Measurements from ENCODE around the gene RBPJL. TPM values are rescaled to one million over a fixed set of nuclear protein-coding genes. Genes with fewer than 3 reads are reported as not detected.

Gene RBPJL
- total RNA-seq, 4 donors from 2014 or later, result not detected

DNA sequence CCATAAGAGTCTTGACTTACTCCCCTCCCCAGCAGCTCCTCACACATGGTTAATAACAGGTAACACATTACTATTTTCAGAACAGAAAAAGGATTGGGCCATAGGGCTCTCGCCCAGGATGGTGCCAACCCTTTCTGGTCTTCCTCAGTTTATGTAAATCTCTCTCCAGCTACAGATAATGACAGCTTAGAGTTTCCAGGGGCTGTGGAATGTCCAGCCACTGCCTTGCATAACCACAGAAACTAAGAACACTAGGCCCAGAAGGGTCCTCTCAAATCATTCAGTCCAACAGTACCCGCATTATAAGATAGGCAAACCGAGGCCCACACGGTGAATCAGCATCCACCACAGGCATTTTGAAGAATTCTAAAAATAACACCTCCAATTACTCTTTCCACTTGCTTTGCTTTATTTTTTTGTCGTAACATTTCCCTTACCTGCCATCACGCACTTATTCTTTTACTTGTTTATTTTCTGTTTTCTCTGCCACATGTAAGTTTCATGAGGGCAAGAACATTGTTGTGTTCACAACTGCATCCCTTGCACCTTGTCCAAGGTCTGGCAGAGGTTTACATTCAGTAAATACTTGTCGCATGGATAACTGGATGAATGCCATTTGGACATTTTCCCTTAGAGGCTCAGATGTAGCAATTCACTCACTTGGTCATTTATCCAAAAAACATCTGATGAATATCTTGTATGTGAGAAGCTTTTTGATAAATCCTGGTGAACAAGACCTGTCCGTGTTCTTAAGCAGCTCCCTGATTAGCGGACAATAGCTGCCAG lies 48.0 kb downstream of the RBPJL start:
- Histone ChIP-seq H3K9me3 (no peaks in the 10 kb centered on the region), H3K27ac (peak overlapping the region; percentile 70 to 94 (median 84)), H3K36me3 (no peaks in the 10 kb centered on the region), H3K4me1 (peaks cover 6 to 56% (median 9%) of the 10 kb centered on the region in 3 donors), H3K27me3 (no peaks in the 10 kb centered on the region), H3K4me3 (no peak overlapping the region)
- no peak for TF ChIP-seq EP300 (IDR thresholded peaks at IDR 0.05)
- TF ChIP-seq, protein P1, sequence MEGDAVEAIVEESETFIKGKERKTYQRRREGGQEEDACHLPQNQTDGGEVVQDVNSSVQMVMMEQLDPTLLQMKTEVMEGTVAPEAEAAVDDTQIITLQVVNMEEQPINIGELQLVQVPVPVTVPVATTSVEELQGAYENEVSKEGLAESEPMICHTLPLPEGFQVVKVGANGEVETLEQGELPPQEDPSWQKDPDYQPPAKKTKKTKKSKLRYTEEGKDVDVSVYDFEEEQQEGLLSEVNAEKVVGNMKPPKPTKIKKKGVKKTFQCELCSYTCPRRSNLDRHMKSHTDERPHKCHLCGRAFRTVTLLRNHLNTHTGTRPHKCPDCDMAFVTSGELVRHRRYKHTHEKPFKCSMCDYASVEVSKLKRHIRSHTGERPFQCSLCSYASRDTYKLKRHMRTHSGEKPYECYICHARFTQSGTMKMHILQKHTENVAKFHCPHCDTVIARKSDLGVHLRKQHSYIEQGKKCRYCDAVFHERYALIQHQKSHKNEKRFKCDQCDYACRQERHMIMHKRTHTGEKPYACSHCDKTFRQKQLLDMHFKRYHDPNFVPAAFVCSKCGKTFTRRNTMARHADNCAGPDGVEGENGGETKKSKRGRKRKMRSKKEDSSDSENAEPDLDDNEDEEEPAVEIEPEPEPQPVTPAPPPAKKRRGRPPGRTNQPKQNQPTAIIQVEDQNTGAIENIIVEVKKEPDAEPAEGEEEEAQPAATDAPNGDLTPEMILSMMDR (IDR thresholded peaks at IDR 0.05), result no peak
- TF ChIP-seq POLR2A (IDR thresholded peaks at IDR 0.05), result no peak
- no peak for TF ChIP-seq POLR2AphosphoS5 (IDR thresholded peaks at IDR 0.05)
- ATAC-seq, result no peak
- 41 to 45% methylated on average over 8 to 9 of the region's 9 CpGs for whole genome bisulfite sequencing, 2 donors (ENCODE audit: low coverage in 1 of 2)

GRCh38 chr20:45355209-45356084 lies 48.8 kb downstream of the RBPJL start:
- ATAC-seq, result no peak
- Histone ChIP-seq H3K27me3 (no peaks in the 10 kb centered on the region), H3K9me3 (no peaks in the 10 kb centered on the region), H3K4me3 (no peak overlapping the region), H3K27ac (peak overlapping the region; percentile 70 to 94 (median 84)), H3K4me1 (peaks cover 6 to 64% (median 9%) of the 10 kb centered on the region in 3 donors), H3K36me3 (no peaks in the 10 kb centered on the region)
- WGBS, 2 donors (ENCODE audit: low coverage in 1 of 2), result 56 to 71% methylated on average over 4 to 5 of the region's 5 CpGs
- TF ChIP-seq EP300 (IDR thresholded peaks at IDR 0.05) (no peak), POLR2A (IDR thresholded peaks at IDR 0.05) (no peak), POLR2AphosphoS5 (IDR thresholded peaks at IDR 0.05) (peak; percentile 75)
- TF ChIP-seq, protein P1 (IDR thresholded peaks at IDR 0.05), result no peak

DNA sequence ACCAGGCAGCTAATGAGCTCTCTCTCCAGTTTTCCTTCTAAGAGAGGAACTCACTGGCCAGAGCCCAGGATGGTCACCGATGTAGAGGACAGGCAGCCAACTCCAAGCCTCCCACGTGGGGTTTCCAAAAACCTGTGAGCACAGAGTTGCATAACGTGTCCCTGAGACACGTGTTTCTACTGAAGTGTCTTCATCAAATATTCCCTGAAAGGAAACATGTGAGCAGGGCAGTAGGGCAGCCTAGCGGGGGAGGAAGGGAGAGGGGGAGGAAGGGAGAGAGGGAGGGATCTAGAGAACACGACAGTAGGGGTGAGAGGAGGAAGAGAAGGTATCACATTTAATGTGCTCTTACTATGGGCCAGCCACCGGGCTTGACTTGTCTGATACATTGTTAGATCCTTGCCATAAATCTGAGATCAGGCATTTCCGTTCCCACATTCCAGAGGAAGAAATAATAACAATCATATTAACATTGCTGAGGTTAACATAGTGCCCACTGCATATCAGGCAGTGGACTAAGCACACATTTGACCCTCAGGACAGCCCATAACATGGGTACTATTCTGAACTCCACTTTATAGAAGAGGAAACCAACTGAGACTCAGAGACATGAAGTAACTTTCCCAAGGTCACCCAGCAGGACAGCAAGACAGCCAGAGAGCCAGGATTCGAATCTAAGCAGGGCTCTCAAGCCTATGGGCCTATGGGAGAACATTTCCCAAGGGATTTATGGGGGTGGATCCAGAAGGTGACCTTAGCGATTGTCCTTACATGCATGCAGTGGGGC lies 51.8 kb downstream of the RBPJL start:
- H3K4me3 ChIP-seq, result no peak overlapping the region
- 21 to 30% methylated on average over 9 of the region's 10 CpGs for WGBS, 2 donors (ENCODE audit: low coverage in 1 of 2)

DNA sequence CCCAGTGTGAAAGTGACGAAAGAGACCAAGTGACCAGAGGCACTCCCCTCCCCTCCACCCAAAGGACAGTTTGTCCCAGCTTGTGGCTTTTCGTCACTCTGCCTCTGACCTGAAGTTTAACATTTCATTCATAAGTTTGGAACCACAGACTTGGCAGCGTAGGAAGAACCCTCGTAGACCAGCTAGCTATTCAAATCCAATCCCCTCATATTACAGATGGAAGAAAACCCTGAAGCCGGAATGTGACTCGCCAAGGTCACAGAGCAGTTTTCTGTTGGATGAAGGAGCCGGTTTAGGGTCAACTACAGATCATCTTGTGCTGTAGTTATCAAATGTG lies 52.4 kb downstream of the RBPJL start:
- Histone ChIP-seq H3K27ac (peak overlapping the region; percentile 86 to 95 (median 90)), H3K27me3 (no peaks in the 10 kb centered on the region), H3K9me3 (no peaks in the 10 kb centered on the region), H3K36me3 (no peaks in the 10 kb centered on the region), H3K4me1 (peaks cover 9 to 76% (median 13%) of the 10 kb centered on the region in 3 donors), H3K4me3 (no peak overlapping the region)
- 33 to 68% methylated on average over 4 to 7 of the region's 7 CpGs for WGBS, 2 donors (ENCODE audit: low coverage in 1 of 2)
- TF ChIP-seq, protein P1 (IDR thresholded peaks at IDR 0.05), result no peak
- TF ChIP-seq EP300 (IDR thresholded peaks at IDR 0.05), result peak; percentile 39
- no peak for TF ChIP-seq POLR2A (IDR thresholded peaks at IDR 0.05)
- TF ChIP-seq POLR2AphosphoS5 (IDR thresholded peaks at IDR 0.05), result peak; percentile 57
- no peak for ATAC-seq

More for the DNA sequence above, 51.8 kb downstream of the RBPJL start:
- H3K27ac ChIP-seq, result peak overlapping the region; percentile 86 to 95 (median 90)
- H3K27me3 ChIP-seq, result no peaks in the 10 kb centered on the region
- TF ChIP-seq POLR2A (IDR thresholded peaks at IDR 0.05) (peak in 1 of 2 donors; percentile 16), POLR2AphosphoS5 (IDR thresholded peaks at IDR 0.05) (peak; percentile 91), EP300 (IDR thresholded peaks at IDR 0.05) (peak; percentile 31)
- TF ChIP-seq, protein P1 (IDR thresholded peaks at IDR 0.05), result no peak
- H3K36me3 ChIP-seq, result no peaks in the 10 kb centered on the region
- H3K4me1 ChIP-seq, result peaks cover 9 to 74% (median 10%) of the 10 kb centered on the region in 3 donors
- peak; percentile 75 for ATAC-seq
- no peaks in the 10 kb centered on the region for H3K9me3 ChIP-seq

Data from gastroesophageal sphincter (tissue), 4 donors.